Trophoblast cell (in vitro differentiated cells and primary cell): Measurements from ENCODE around the gene CCL3.
"Not testable (repeated sequence)": the region's sequence is repeated elsewhere in the genome, so short reads cannot be mapped to it uniquely, and the experiment has no call there.

Source experiments
- DNase-seq, 2 donors: peaks; one replicate each; pipeline ENCODE4 v3.0.0-alpha.2; 2016
- H2AFZ ChIP-seq: 2 replicates; pipeline ENCODE4 v1.6.1; 2013; ENCODE audit warnings: low read length, moderate library complexity, mild to moderate bottlenecking; ENCODE audit not compliant: insufficient read depth, poor library complexity
- H2AK5ac ChIP-seq: 2 replicates; pipeline ENCODE4 v1.6.1; 2013; ENCODE audit warnings: mild to moderate bottlenecking, low read length
- H2BK120ac ChIP-seq: 2 replicates; pipeline ENCODE4 v1.6.1; 2013; ENCODE audit warnings: low read length, mild to moderate bottlenecking, moderate library complexity; ENCODE audit not compliant: insufficient read depth, poor library complexity
- H2BK12ac ChIP-seq: 2 replicates; pipeline ENCODE4 v1.6.1; 2013; ENCODE audit warnings: mild to moderate bottlenecking, low read length, moderate library complexity
- H2BK5ac ChIP-seq: 2 replicates; pipeline ENCODE4 v1.6.1; 2013; ENCODE audit warnings: low read length, low read depth, moderate library complexity, mild to moderate bottlenecking; ENCODE audit not compliant: poor library complexity
- H3K14ac ChIP-seq: 2 replicates; pipeline ENCODE4 v1.6.1; 2013; ENCODE audit warnings: mild to moderate bottlenecking, low read length
- H3K18ac ChIP-seq: 2 replicates; pipeline ENCODE4 v1.6.1; 2013; ENCODE audit warnings: mild to moderate bottlenecking, low read length
- H3K23ac ChIP-seq: 2 replicates; pipeline ENCODE4 v1.6.1; 2013; ENCODE audit warnings: low read length
- H3K27ac ChIP-seq: 2 replicates; pipeline ENCODE4 v1.5.1; 2013; ENCODE audit warnings: low read depth, mild to moderate bottlenecking, inconsistent platforms, low read length, moderate library complexity
- H3K27me3 ChIP-seq: 2 replicates; pipeline ENCODE4 v1.6.1; 2013; ENCODE audit warnings: inconsistent platforms, mild to moderate bottlenecking, low read length, moderate library complexity; ENCODE audit not compliant: insufficient read depth
- H3K36me3 ChIP-seq, 2 experiments: 1 replicate in 1 of 2; 2 replicates in 1 of 2; pipeline ENCODE4 v1.6.1; 2013; ENCODE audit warnings: low read length in 2 of 2, mild to moderate bottlenecking in 2 of 2, moderate library complexity in 1 of 2; ENCODE audit not compliant: insufficient read depth in 2 of 2, control insufficient read depth in 1 of 2
- H3K4ac ChIP-seq: 2 replicates; pipeline ENCODE4 v1.6.1; 2013; ENCODE audit warnings: low read depth, mild to moderate bottlenecking, low read length, moderate library complexity
- H3K4me1 ChIP-seq, 2 experiments: 1 replicate in 1 of 2; 2 replicates in 1 of 2; pipeline ENCODE4 v1.6.1; 2013; ENCODE audit warnings: low read length in 2 of 2, mild to moderate bottlenecking in 2 of 2, moderate library complexity in 1 of 2; ENCODE audit not compliant: insufficient read depth in 2 of 2, control insufficient read depth in 1 of 2
- H3K4me2 ChIP-seq: 2 replicates; pipeline ENCODE4 v1.6.1; 2013; ENCODE audit warnings: inconsistent platforms, mild to moderate bottlenecking, low read length, moderate library complexity
- H3K4me3 ChIP-seq: 2 replicates; pipeline ENCODE4 v1.5.1; 2013; ENCODE audit warnings: mild to moderate bottlenecking, low read depth, low read length, inconsistent platforms
- H3K79me1 ChIP-seq: one replicate; pipeline ENCODE4 v1.6.1; 2013; ENCODE audit warnings: low read length
- H3K79me2 ChIP-seq: 2 replicates; pipeline ENCODE4 v1.6.1; 2013; ENCODE audit warnings: low read length, mild to moderate bottlenecking; ENCODE audit not compliant: control insufficient read depth, insufficient read depth, poor library complexity
- H3K9ac ChIP-seq: 2 replicates; pipeline ENCODE4 v1.6.1; 2013; ENCODE audit warnings: mild to moderate bottlenecking, low read length
- H3K9me3 ChIP-seq: 2 replicates; pipeline ENCODE4 v1.6.1; 2013; ENCODE audit warnings: low read depth, mild to moderate bottlenecking, control low read depth, inconsistent platforms, low read length; ENCODE audit not compliant: insufficient read depth
- H4K12ac ChIP-seq: 2 replicates; pipeline ENCODE4 v1.6.1; 2013; ENCODE audit warnings: low read depth, mild to moderate bottlenecking, low read length, moderate library complexity
- H4K8ac ChIP-seq: 2 replicates; pipeline ENCODE4 v1.6.1; 2013; ENCODE audit warnings: low read depth, mild to moderate bottlenecking, low read length, moderate library complexity
- H4K91ac ChIP-seq: one replicate; pipeline ENCODE4 v1.6.1; 2013; ENCODE audit warnings: low read depth, mild to moderate bottlenecking, low read length, moderate library complexity
- WGBS: extraction: QIAGEN DNeasy Blood & Tissue Kit; methylation state at CpG from one replicate; pipeline ENCODE4 v1.1.7; 2013; ENCODE audit warnings: missing lambda C conversion rate; ENCODE audit not compliant: insufficient read length, insufficient coverage; ENCODE audit errors: extremely low coverage; 5-methylcytosine and 5-hydroxymethylcytosine counted together

CCL3 gene

DNA sequence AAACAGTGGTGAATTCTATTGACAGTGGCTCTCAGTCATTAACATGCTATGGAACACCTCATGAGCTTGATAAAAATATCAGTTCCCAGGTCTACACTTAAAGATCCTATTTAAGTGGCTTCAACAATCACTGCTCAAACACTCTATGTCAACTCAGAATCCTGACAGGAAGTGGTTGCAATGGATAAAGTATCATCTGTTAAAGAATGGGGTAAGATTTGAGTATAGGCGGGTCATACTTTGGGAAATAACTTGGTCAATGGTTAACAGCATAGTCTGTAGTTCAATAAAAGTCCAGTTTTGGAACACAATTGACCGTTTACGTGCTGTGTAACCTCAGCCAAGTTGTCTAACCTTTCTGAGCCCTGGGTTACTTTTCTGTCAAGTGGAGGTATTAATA lies 2.5 kb downstream of the CCL3 start:
- H2BK120ac ChIP-seq, H2AFZ ChIP-seq, H4K8ac ChIP-seq, H3K79me2 ChIP-seq, H3K36me3 ChIP-seq, H3K27ac ChIP-seq, H4K12ac ChIP-seq, H3K27me3 ChIP-seq, H3K4me2 ChIP-seq, H3K79me1 ChIP-seq, DNase-seq, H3K23ac ChIP-seq, H3K4me3 ChIP-seq, H2AK5ac ChIP-seq, H2BK5ac ChIP-seq, H3K4ac ChIP-seq, H3K14ac ChIP-seq, H4K91ac ChIP-seq, H3K18ac ChIP-seq, H3K9ac ChIP-seq, H3K9me3 ChIP-seq, H3K4me1 ChIP-seq, H2BK12ac ChIP-seq: not testable (repeated sequence)
- no CpG with 5 or more reads among the region's 3 CpGs for WGBS

DNA sequence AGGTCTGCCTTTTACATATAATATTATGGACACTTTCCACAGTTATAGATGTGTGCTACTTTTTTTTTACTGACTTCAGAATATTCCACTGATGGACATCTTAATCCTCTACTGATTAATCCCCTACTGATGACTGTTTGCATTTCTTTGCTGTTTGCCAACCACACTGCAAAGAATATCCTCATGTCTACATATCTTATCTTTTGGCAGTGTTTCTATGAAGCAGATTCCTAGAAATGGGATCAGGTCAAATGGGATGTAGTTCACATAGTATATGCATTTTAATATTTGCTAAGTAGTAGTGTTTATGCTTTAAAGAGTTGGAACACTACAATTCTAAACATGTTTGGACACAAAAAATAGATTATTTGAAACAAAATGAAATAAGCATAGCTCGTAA lies 3.2 kb downstream of the CCL3 start:
- Histone ChIP-seq H3K27me3 (no peaks in the 10 kb centered on the region), H3K23ac (no peak overlapping the region), H3K4me2 (no peak overlapping the region), H4K91ac (no peak overlapping the region), H3K79me2 (no peaks in the 10 kb centered on the region), H2AFZ (no peak overlapping the region), H4K8ac (no peak overlapping the region), H2AK5ac (no peak overlapping the region), H3K79me1 (no peaks in the 10 kb centered on the region), H3K14ac (no peak overlapping the region), H3K18ac (no peak overlapping the region), H3K36me3 (no peaks in the 10 kb centered on the region), H4K12ac (no peak overlapping the region), H3K9me3 (no peaks in the 10 kb centered on the region), H2BK12ac (no peak overlapping the region), H3K4me3 (no peak overlapping the region), H3K9ac (no peak overlapping the region), H3K4me1 (no peaks in the 10 kb centered on the region), H2BK120ac (no peak overlapping the region), H3K4ac (no peak overlapping the region), H3K27ac (no peak overlapping the region), H2BK5ac (no peak overlapping the region)
- no peak for DNase-seq
- WGBS = no CpG with 5 or more reads among the region's 1 CpG

DNA sequence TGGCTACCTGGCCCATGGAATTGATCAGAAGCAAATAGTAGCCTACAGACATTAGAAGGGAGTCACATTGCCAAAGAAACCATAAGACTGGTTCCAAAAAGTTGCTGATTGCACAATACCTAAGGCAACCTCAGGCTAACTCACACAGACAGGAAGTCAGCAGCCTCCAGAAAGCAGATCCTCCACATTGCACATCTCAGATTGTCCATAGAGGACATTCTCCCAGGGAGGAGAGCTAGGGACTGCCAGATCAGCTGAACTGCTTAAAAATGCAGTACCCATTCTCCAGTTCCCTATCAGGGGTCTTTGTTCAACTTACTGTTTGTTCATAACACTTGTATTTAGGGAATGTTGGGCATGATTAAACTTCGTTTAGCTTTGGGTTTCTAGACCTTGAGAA lies 4.2 kb downstream of the CCL3 start:
- Histone ChIP-seq H3K27ac (no peak overlapping the region), H3K79me2 (no peaks in the 10 kb centered on the region), H3K4me3 (no peak overlapping the region), H3K4me2 (no peak overlapping the region), H3K36me3 (no peaks in the 10 kb centered on the region), H3K27me3 (no peaks in the 10 kb centered on the region), H3K9ac (no peak overlapping the region), H3K14ac (no peak overlapping the region), H4K91ac (no peak overlapping the region), H2AFZ (no peak overlapping the region), H3K18ac (no peak overlapping the region), H3K4ac (no peak overlapping the region), H4K8ac (no peak overlapping the region), H2BK5ac (no peak overlapping the region), H3K23ac (no peak overlapping the region), H3K9me3 (no peaks in the 10 kb centered on the region), H4K12ac (no peak overlapping the region), H2BK12ac (no peak overlapping the region), H3K4me1 (no peaks in the 10 kb centered on the region), H3K79me1 (no peaks in the 10 kb centered on the region), H2BK120ac (no peak overlapping the region), H2AK5ac (no peak overlapping the region)
- DNase-seq = peak in 1 of 2 donors; percentile 38
- no CpG with 5 or more reads among the region's 1 CpG for WGBS

DNA sequence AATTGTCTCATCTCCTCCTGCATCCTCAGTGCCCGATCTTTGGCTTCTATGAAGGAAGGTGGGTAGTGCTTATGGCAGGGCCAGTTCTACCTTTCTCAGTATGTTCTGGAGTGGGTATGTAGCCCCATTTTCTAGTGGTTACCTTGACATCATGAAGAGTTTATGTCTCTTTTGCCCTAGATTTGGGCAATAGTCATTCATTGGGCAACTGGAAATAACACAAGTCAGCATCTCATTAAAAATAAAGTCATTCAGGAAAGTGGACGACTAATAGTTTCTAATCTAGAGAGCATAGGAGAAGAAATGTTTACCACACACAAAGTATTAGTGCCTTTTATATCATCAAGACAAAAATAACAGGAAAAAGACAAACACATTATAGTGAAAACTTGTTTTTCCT lies 6.3 kb downstream of the CCL3 start:
- H3K36me3 ChIP-seq, H4K8ac ChIP-seq, H3K4me2 ChIP-seq, H3K4me3 ChIP-seq, H2AK5ac ChIP-seq, H3K4me1 ChIP-seq, H2BK120ac ChIP-seq, H3K9ac ChIP-seq, H2BK5ac ChIP-seq, H3K79me1 ChIP-seq, H3K27ac ChIP-seq, H3K79me2 ChIP-seq, H2AFZ ChIP-seq, H3K9me3 ChIP-seq, H4K91ac ChIP-seq, H3K27me3 ChIP-seq, H3K18ac ChIP-seq, H3K23ac ChIP-seq, H2BK12ac ChIP-seq, H3K4ac ChIP-seq, H4K12ac ChIP-seq, DNase-seq, H3K14ac ChIP-seq: not testable (repeated sequence)
- no CpG with 5 or more reads among the region's 2 CpGs for WGBS
